PC-3 (cell line): Measurements from ENCODE around the gene RBM7.

Source experiments
- EZH2 ChIP-seq: fragments of 300-600 bp; sonication (generic); IDR thresholded peaks from one replicate; pipeline ENCODE4 v1.6.1; 2017; ENCODE audit warnings: antibody characterized with exemption, mild to moderate bottlenecking, low read length; ENCODE audit not compliant: unreplicated experiment
- EZH2phosphoT487 ChIP-seq: fragments of 300-600 bp; sonication (generic); IDR thresholded peaks from 2 replicates; pipeline ENCODE4 v1.6.1; 2018; ENCODE audit warnings: mild to moderate bottlenecking, antibody characterized with exemption, low read length, borderline replicate concordance
- TF ChIP-seq, protein P1 (sequence below): fragments of 300-600 bp; sonication (generic); conservative IDR thresholded peaks from 2 replicates; pipeline ENCODE4 v1.5.1; 2017; ENCODE audit warnings: antibody characterized with exemption, low read depth, mild to moderate bottlenecking, low read length

DNA sequence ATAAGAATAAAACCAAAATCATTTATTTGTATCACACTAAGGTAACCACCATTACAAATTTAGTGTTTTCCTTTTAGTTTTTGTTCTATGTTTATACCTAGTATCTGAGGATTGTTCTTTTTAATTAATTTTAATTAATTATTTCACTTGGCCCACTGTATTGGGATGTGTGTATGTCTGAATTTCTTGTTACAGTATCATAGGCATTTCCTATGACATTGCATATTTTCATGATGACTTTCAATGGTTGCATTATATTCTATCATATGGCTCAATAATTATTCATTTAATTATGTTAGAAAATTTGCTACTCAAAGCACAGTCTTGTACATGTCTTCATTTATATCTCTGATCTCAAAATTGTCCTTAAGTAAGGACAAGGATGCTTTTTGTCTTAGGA, 41.1 kb upstream of the RBM7 start:
- TF ChIP-seq, protein P1, sequence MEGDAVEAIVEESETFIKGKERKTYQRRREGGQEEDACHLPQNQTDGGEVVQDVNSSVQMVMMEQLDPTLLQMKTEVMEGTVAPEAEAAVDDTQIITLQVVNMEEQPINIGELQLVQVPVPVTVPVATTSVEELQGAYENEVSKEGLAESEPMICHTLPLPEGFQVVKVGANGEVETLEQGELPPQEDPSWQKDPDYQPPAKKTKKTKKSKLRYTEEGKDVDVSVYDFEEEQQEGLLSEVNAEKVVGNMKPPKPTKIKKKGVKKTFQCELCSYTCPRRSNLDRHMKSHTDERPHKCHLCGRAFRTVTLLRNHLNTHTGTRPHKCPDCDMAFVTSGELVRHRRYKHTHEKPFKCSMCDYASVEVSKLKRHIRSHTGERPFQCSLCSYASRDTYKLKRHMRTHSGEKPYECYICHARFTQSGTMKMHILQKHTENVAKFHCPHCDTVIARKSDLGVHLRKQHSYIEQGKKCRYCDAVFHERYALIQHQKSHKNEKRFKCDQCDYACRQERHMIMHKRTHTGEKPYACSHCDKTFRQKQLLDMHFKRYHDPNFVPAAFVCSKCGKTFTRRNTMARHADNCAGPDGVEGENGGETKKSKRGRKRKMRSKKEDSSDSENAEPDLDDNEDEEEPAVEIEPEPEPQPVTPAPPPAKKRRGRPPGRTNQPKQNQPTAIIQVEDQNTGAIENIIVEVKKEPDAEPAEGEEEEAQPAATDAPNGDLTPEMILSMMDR: no peak
- TF ChIP-seq EZH2: no peak
- TF ChIP-seq EZH2phosphoT487: no peak
